ENCODE measurements around the gene NFIX. TPM values are rescaled to one million over a fixed set of nuclear protein-coding genes. Genes with fewer than 3 reads are reported as not detected.

The NFIX gene
- total and polyA plus RNA-seq, 9 of the 15 experiments (the other 6 are each of a cell fraction or from before 2014, with no cell fraction given) = 0.28 to 26.8 (median 5.4) TPM

GRCh38 chr19:13047374-13047773 lies 52.1 kb downstream of the NFIX start:
- CTCF ChIA-PET (ENCODE audit: low intra/inter-chr PET ratio) = no interaction called here
- intact Hi-C loops (cut with micrococcal nuclease) (no loop called here), in situ Hi-C loops (cut with MboI) (no loop called here)
- H3K9ac ChIP-seq (ENCODE audit: insufficient read depth in 1 of 2, low read depth in 2 of 2, low read length in 2 of 2) = no peak overlapping the region; a peak in 1 of 4 replicates
- no peak overlapping the region for H2AFZ ChIP-seq (ENCODE audit: low read depth, low read length)
- no peaks in the 10 kb centered on the region for H3K27me3 ChIP-seq (ENCODE audit: control insufficient read depth in 2 of 2, insufficient read depth in 2 of 2, low read length in 2 of 2)
- H3K4me3 ChIP-seq = no peak overlapping the region
- peaks cover 12% of the 10 kb centered on the region; the same call in 2 of the 3 replicates for H3K79me2 ChIP-seq (ENCODE audit: control insufficient read depth, insufficient read depth, low read length)
- TF ChIP-seq CHCHD3 (CRISPR knock-in tag; IDR thresholded peaks at IDR 0.05) (no peak), TGIF2 (CRISPR knock-in tag; IDR thresholded peaks at IDR 0.05) (no peak), SMARCB1 (IDR thresholded peaks at IDR 0.05; ENCODE audit: insufficient read length, low read depth) (no peak), YY1 (IDR thresholded peaks at IDR 0.05; ENCODE audit: borderline replicate concordance in 1 of 3, control insufficient read depth in 1 of 3, extremely low read depth in 1 of 3, insufficient read depth in 3 of 3, insufficient read length in 1 of 3, insufficient replicate concordance in 2 of 3, low read depth in 1 of 3, low read length in 2 of 3) (peak in 1 of 3 experiments; percentile 23), ZNF217 (CRISPR knock-in tag; IDR thresholded peaks at IDR 0.05) (no peak)
- DNase-seq (ENCODE audit: extremely low read depth in 1 of 4, low spot score in 3 of 4) (no peak), ATAC-seq (no peak), FAIRE-seq (no peak)
- H3K9me3 ChIP-seq (replicated peaks; ENCODE audit: control insufficient read depth, insufficient read depth, low read depth, low read length) = no peaks in the 10 kb centered on the region
- H4K20me1 ChIP-seq (replicated peaks; ENCODE audit: control insufficient read depth, insufficient read depth, low read length) = peaks cover 53% of the 10 kb centered on the region
- H3K36me3 ChIP-seq (ENCODE audit: control insufficient read depth, insufficient read depth, low read length) = 0 out of 3 replicates have a peak, but pooled peaks cover 11% of the 10 kb centered on the region
- BruUV-seq (replicated peaks) = no TSS peak
- peaks cover 11 to 19% of the 10 kb centered on the region in 2 experiments for H3K4me1 ChIP-seq (replicated peaks in 1 of 2; ENCODE audit: control insufficient read depth in 2 of 2, insufficient read depth in 2 of 2, low read length in 2 of 2)
- H3K27ac ChIP-seq (ENCODE audit: extremely low read depth, low read depth, low read length) = no peak overlapping the region
- H3K4me2 ChIP-seq (ENCODE audit: insufficient read depth, low read length) = no peak overlapping the region
- POLR2A ChIA-PET = interaction anchor here (0.6 to 1.0 kb wide), 3 partner anchors 25 to 270 kb away, joined by 3 read pairs; no protein-coding TSS in a partner anchor
- peaks cover 6% of the 10 kb centered on the region for H3K9me1 ChIP-seq (ENCODE audit: control insufficient read depth, insufficient read depth, low read length)
- 91% methylated on average over 7 of the region's 7 CpGs for WGBS (ENCODE audit: insufficient coverage, low coverage, missing lambda C conversion rate)

- POLR2A ChIA-PET = interaction anchor here (0.5 kb wide), 1 partner anchor 102 kb away, joined by 3 read pairs; no protein-coding TSS in a partner anchor
- Histone ChIP-seq H3K27me3 (ENCODE audit: control insufficient read depth in 2 of 2, insufficient read depth in 2 of 2, low read length in 2 of 2) (no peaks in the 10 kb centered on the region), H2AFZ (ENCODE audit: low read depth, low read length) (no peak overlapping the region), H4K20me1 (replicated peaks; ENCODE audit: control insufficient read depth, insufficient read depth, low read length) (peaks cover 65% of the 10 kb centered on the region), H3K4me1 (replicated peaks in 1 of 2; ENCODE audit: control insufficient read depth in 2 of 2, insufficient read depth in 2 of 2, low read length in 2 of 2) (peaks cover 11 to 28% of the 10 kb centered on the region in 2 experiments), H3K36me3 (ENCODE audit: control insufficient read depth, insufficient read depth, low read length) (0 out of 3 replicates have a peak, but pooled peaks cover 7% of the 10 kb centered on the region), H3K9ac (ENCODE audit: insufficient read depth in 1 of 2, low read depth in 2 of 2, low read length in 2 of 2) (no peak overlapping the region), H3K79me2 (ENCODE audit: control insufficient read depth, insufficient read depth, low read length) (peaks cover 14% of the 10 kb centered on the region; the same call in 2 of the 3 replicates), H3K9me1 (ENCODE audit: control insufficient read depth, insufficient read depth, low read length) (peaks cover 6% of the 10 kb centered on the region), H3K4me3 (no peak overlapping the region), H3K9me3 (replicated peaks; ENCODE audit: control insufficient read depth, insufficient read depth, low read depth, low read length) (no peaks in the 10 kb centered on the region), H3K4me2 (ENCODE audit: insufficient read depth, low read length) (no peak overlapping the region), H3K27ac (ENCODE audit: extremely low read depth, low read depth, low read length) (no peak overlapping the region)
- ATAC-seq (no peak), FAIRE-seq (no peak), DNase-seq (ENCODE audit: extremely low read depth in 1 of 4, low spot score in 3 of 4) (no peak)
- WGBS (ENCODE audit: insufficient coverage, low coverage, missing lambda C conversion rate) = 53% methylated on average over 2 of the region's 4 CpGs
- no TSS peak for BruUV-seq (replicated peaks)
- CTCF ChIA-PET (ENCODE audit: low intra/inter-chr PET ratio) = no interaction called here
- intact Hi-C loops (cut with micrococcal nuclease) = no loop called here
- in situ Hi-C loops (cut with MboI) = no loop called here
- no peak for TF ChIP-seq ZNF395 (CRISPR knock-in tag; IDR thresholded peaks at IDR 0.05)
- TF ChIP-seq CTCFL (IDR thresholded peaks at IDR 0.05; ENCODE audit: borderline replicate concordance, insufficient read depth, low read depth, low read length, poor library complexity, severe bottlenecking) = no peak
- TF ChIP-seq JUN (IDR thresholded peaks at IDR 0.05; ENCODE audit: borderline replicate concordance, low read depth, low read length) = no peak
- TF ChIP-seq JUN (CRISPR knock-in tag; IDR thresholded peaks at IDR 0.05; ENCODE audit: borderline replicate concordance) = no peak
These were observed 55.0 kb downstream of the NFIX start for GRCh38 chr19:13050274-13050673.
